Measurements from ENCODE around the gene KIT. TPM values are rescaled to one million over a fixed set of nuclear protein-coding genes. Genes with fewer than 3 reads are reported as not detected.

KIT gene
- total RNA-seq, 1 donor from 2014 or later: 1.4 TPM

DNA sequence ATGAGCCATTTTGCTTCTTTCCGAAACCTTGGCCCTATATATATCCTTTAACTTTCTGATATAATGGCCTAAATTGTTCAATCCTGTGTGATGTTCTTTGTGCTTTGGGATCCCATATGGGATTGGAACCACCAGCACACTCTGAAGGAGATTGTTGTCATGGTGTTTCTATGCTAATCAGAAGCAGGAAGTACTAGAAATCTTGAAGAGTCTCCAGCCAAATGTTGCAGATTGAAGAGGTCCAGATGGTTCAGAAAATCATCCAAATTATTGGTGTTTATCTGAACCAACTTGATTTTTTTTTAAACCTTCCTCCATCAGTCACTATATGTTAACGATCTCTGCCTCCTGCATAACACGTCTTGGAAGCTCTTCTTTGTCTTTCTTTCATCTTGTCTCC, 72.8 kb downstream of the KIT start:
- ATAC-seq: no peak
- intact Hi-C loops (cut with micrococcal nuclease): no loop called here
- no peak for DNase-seq

DNA sequence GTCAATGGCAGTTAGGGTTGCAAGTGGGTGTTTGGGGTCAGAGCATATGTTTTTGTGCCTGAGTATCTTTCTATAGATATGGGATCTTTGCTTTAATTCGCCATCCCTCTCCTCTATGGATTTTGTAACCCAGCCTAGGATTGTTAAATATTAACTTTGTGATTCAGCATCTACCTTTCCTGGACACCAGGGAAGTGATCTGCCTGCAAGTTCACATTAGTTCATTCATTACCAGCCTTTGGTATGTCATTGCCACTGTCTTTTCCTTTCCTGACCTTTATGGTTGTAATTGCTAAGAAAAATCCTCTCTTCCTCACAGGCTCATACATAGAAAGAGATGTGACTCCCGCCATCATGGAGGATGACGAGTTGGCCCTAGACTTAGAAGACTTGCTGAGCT, 73.8 kb downstream of the KIT start:
- intact Hi-C loops (cut with micrococcal nuclease): no loop called here
- DNase-seq (no peak), ATAC-seq (no peak)

GRCh38 chr4:54731976-54732375, 74.2 kb downstream of the KIT start:
- ATAC-seq (no peak), DNase-seq (no peak)
- intact Hi-C loops (cut with micrococcal nuclease): no loop called here

DNA sequence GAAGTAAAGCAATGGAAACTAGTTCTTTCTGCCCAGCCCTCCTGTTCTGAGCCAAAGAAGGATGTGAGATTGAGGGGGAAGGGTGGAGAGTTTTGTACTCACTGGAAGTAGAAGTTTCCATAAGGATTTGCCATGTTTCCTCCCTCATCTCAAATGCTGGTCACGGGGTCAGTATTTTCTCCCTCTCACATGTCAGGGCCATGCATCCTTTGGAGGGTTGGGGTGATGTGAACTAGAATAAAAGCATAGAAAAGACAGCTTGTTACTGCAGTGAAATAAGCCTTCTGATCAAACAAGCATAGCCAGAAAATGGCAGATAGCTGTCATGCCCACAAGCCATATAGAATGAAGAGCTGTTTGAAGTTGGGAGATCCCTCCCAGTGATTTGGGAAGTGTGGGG, 79.7 kb downstream of the KIT start:
- DNase-seq (no peak), ATAC-seq (no peak)
- intact Hi-C loops (cut with micrococcal nuclease): no loop called here

GRCh38 chr4:54741202-54741601, 83.4 kb downstream of the KIT start:
- ATAC-seq (no peak), DNase-seq (no peak)
- intact Hi-C loops (cut with micrococcal nuclease): no loop called here

- DNase-seq (no peak), ATAC-seq (peak; percentile 47)
- intact Hi-C loops (cut with micrococcal nuclease): no loop called here
Observed at GRCh38 chr4:54742636-54743399, 85.1 kb downstream of the KIT start.

DNA sequence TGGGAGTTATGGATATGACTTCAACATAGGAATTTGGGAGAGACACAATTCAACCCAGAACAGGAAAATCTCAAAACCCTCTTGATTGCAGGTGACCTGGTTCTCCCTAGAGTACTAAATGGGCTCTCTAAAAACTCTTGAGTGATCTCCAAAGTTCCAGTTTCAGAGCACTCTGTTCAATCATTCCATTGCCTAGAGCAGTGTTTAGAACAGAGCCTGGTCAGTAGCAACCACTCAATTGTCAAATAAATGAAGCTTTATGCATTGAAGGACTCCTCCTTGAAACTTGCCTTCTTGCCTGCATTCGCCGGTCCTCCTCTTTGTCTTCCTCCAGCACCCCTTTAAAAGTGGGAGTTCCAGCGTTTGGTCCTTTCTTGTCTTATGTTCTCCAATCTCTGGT, 85.8 kb downstream of the KIT start:
- intact Hi-C loops (cut with micrococcal nuclease): no loop called here
- ATAC-seq (no peak), DNase-seq (no peak)

GRCh38 chr4:54744487-54744886, 86.7 kb downstream of the KIT start:
- intact Hi-C loops (cut with micrococcal nuclease): no loop called here
- ATAC-seq: no peak
- DNase-seq: no peak

GRCh38 chr4:54745031-54745770, 87.4 kb downstream of the KIT start:
- no peak for DNase-seq
- no peak for ATAC-seq
- intact Hi-C loops (cut with micrococcal nuclease): no loop called here

GRCh38 chr4:54746218-54746617, 88.5 kb downstream of the KIT start:
- intact Hi-C loops (cut with micrococcal nuclease): no loop called here
- ATAC-seq (no peak), DNase-seq (no peak)

GRCh38 chr4:54750341-54750740, 92.6 kb downstream of the KIT start:
- no peak for DNase-seq

DNA sequence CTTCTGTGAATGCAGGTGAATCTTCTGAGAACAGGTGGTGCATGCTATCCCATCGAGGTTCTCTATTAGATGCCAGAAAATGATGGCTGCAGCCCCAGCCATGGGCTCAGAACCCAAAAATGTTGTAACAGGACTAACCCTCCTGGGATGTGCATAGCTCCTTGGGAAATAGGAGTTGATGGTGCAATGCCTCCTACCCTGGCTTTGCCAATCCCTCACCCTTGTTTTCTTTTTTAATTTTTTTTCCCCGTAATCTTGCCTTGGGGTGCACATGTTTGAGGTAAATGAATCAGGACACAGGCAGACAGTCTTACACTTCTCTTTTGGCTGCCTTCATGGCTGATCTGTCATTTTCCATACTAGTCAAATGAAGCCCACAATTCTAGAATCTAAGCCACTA, 96.6 kb downstream of the KIT start:
- DNase-seq (no peak), ATAC-seq (no peak)
- intact Hi-C loops (cut with micrococcal nuclease): no loop called here

More at GRCh38 chr4:54750341-54750740, 92.6 kb downstream of the KIT start:
- ATAC-seq: no peak
- intact Hi-C loops (cut with micrococcal nuclease): no loop called here

- ATAC-seq (no peak), DNase-seq (no peak)
- intact Hi-C loops (cut with micrococcal nuclease): no loop called here
Observed at GRCh38 chr4:54764476-54764875, 106.7 kb downstream of the KIT start.

DNA sequence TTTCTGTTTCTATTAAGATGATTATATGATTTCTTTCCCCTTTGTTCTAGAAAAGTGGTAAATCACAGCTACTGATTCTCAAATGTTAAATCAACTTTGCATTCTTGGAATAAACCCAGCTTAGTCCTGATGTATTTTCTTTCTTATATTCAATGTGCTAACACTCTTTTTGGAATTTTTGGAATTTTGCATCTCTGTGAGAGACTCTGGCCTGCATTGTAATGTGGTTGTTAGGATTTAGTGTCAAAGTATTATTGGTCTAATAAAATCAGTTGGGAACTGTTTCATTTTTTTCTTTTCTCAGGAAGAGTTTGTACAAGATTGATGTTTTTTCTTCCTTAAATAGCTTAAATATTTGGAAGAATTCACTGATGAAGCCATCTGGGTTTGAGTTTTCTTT, 109.6 kb downstream of the KIT start:
- ATAC-seq: no peak
- intact Hi-C loops (cut with micrococcal nuclease): no loop called here
- DNase-seq: no peak

GRCh38 chr4:54773022-54773421, 115.3 kb downstream of the KIT start:
- DNase-seq (no peak), ATAC-seq (no peak)
- intact Hi-C loops (cut with micrococcal nuclease): no loop called here

GRCh38 chr4:54779036-54779435, 121.3 kb downstream of the KIT start:
- DNase-seq (no peak), ATAC-seq (no peak)
- intact Hi-C loops (cut with micrococcal nuclease): no loop called here

GRCh38 chr4:54779476-54780148, 121.9 kb downstream of the KIT start:
- no peak for DNase-seq
- ATAC-seq: no peak
- intact Hi-C loops (cut with micrococcal nuclease): no loop called here

- intact Hi-C loops (cut with micrococcal nuclease): no loop called here
- ATAC-seq (no peak), DNase-seq (no peak)
Observed at GRCh38 chr4:54780149-54780495, 122.4 kb downstream of the KIT start.

- DNase-seq (peak; percentile 48), ATAC-seq (peak; percentile 65)
- intact Hi-C loops (cut with micrococcal nuclease): no loop called here
Observed at GRCh38 chr4:54781756-54782155, 124.0 kb downstream of the KIT start.

DNA sequence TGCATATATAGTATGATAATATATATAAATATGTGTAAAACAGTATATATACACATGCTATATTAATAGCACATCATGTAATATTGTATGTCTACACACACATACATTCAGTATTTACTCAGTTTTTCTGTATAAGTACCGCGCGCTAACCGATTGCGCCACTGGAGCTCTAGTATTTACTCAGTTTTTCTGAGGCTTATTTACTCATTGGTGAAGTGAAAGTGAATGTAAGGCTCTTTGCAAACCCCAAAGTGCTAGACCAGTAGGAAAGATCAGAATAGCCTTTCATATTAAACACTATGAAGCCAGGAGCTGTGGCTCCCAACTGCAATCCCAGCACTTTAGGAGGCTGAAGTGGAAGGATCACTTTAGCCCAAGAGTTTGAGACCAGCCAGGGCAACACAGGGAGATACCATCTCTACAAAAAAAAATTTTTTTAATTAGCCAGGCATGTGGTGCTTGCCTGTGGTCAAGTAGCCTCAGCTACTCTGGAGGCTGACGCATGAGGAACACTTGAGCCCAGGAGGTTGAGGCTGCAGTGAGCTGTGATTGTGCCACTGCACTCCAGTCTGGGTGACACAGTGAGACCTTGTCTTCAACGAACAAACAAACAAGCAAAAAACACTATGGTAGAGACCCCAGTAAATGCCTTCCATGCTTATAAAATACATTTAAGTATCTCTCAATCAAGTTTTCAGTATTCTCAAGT, 125.8 kb downstream of the KIT start:
- ATAC-seq: peak; percentile 2
- intact Hi-C loops (cut with micrococcal nuclease): no loop called here
- no peak for DNase-seq
